C4-2B (cell line): Measurements from ENCODE around the gene DST.

Experiments
- ZFX ChIP-seq: fragments of 450-650 bp; IDR thresholded peaks from 2 replicates; pipeline ENCODE4 v1.6.1; 2017
- TF ChIP-seq, protein P1 (sequence below): fragments of 450-650 bp; conservative IDR thresholded peaks from 2 replicates; pipeline ENCODE4 v1.5.1; 2017; ENCODE audit warnings: mild to moderate bottlenecking

DNA sequence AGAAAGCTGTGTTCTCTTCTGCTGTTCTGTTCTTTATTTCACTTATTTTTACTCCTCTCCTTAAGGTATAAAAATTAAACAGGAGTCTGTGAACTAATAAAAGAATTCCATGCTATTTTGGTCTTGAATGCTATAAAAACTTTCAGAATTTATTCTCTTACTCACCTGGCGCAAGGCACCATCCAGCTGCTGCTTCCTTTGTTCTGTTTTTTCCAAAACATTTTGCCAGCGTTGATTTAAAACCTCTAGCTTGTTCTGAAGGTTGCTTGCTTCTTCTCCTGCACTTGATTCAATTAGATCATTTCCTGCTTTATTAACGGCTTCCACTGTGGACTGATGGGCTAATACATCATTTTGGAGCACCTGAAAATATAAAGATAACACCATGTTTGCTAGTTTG, 145.0 kb downstream of the DST start:
- TF ChIP-seq, protein P1, sequence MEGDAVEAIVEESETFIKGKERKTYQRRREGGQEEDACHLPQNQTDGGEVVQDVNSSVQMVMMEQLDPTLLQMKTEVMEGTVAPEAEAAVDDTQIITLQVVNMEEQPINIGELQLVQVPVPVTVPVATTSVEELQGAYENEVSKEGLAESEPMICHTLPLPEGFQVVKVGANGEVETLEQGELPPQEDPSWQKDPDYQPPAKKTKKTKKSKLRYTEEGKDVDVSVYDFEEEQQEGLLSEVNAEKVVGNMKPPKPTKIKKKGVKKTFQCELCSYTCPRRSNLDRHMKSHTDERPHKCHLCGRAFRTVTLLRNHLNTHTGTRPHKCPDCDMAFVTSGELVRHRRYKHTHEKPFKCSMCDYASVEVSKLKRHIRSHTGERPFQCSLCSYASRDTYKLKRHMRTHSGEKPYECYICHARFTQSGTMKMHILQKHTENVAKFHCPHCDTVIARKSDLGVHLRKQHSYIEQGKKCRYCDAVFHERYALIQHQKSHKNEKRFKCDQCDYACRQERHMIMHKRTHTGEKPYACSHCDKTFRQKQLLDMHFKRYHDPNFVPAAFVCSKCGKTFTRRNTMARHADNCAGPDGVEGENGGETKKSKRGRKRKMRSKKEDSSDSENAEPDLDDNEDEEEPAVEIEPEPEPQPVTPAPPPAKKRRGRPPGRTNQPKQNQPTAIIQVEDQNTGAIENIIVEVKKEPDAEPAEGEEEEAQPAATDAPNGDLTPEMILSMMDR = no peak
- no peak for TF ChIP-seq ZFX
